Immature natural killer cell (primary cell): Measurements from ENCODE around the gene KLHL26. TPM values are rescaled to one million over a fixed set of nuclear protein-coding genes. Genes with fewer than 3 reads are reported as not detected.

Experiments
- DNase-seq, 3 donors: peaks; one replicate each; pipeline ENCODE4 v3.0.0; 2022; ENCODE audit warnings: mixed read lengths in 1 of 3
- H3K27ac Mint-ChIP-seq, 6 donors: one replicate each; pipeline ENCODE4 v1.8.0; 2020; ENCODE audit warnings: mixed read lengths in 6 of 6, mild to moderate bottlenecking in 5 of 6, inconsistent platforms in 4 of 6, moderate library complexity in 3 of 6
- H3K27me3 Mint-ChIP-seq, 3 donors: one replicate each; pipeline ENCODE4 v1.8.0; 2020 to 2021; ENCODE audit warnings: low read depth in 3 of 3, mild to moderate bottlenecking in 3 of 3, mixed read lengths in 3 of 3, moderate library complexity in 3 of 3, inconsistent platforms in 1 of 3
- H3K36me3 Mint-ChIP-seq, 3 donors: one replicate each; pipeline ENCODE4 v1.8.0; 2020; ENCODE audit warnings: mixed read lengths in 3 of 3, inconsistent platforms in 2 of 3, mild to moderate bottlenecking in 2 of 3
- H3K4me1 Mint-ChIP-seq, 2 donors: one replicate each; pipeline ENCODE4 v1.8.0; 2020; ENCODE audit warnings: inconsistent platforms in 2 of 2, mild to moderate bottlenecking in 2 of 2, mixed read lengths in 2 of 2, moderate library complexity in 1 of 2
- H3K4me3 Mint-ChIP-seq, 5 donors: one replicate each; pipeline ENCODE4 v1.8.0; 2020; ENCODE audit warnings: mild to moderate bottlenecking in 5 of 5, mixed read lengths in 5 of 5, inconsistent platforms in 3 of 5, moderate library complexity in 3 of 5
- H3K9me3 Mint-ChIP-seq, 6 donors: one replicate each; pipeline ENCODE4 v1.8.0; 2020; ENCODE audit warnings: mild to moderate bottlenecking in 6 of 6, mixed read lengths in 6 of 6, inconsistent platforms in 4 of 6, moderate library complexity in 3 of 6
- polyA plus RNA-seq, 3 donors: library from polyadenylated mRNA; unstranded; fragments of 300-500 nt; fragmentation: Illumina TruSeq; gene quantifications; one replicate each; pipeline ENCODE4 v1.2.3, GENCODE V29; 2021

The KLHL26 gene
- polyA plus RNA-seq, 3 donors from 2014 or later, result 1.6 to 4.8 (median 4.5) TPM

- Mint-ChIP-seq H3K27ac (no peak within 1 kb of the TSS), H3K27me3 (peaks cover 23 to 31% (median 27%) of the 10 kb centered on the region in 3 donors), H3K36me3 (no peaks in the 10 kb centered on the region), H3K4me3 (no peak within 1 kb of the TSS), H3K4me1 (peaks cover 5 to 8% of the 10 kb centered on the region in 2 donors), H3K9me3 (peaks cover 0 to 3% (median 0%) of the 10 kb centered on the region in 6 donors)
- DNase-seq, result no peak
Observed at GRCh38 chr19:18606281-18607225, 30.3 kb upstream of the KLHL26 start, which contains the start of gene CRLF1. Gene CRLF1 (minus strand): TSS chr19:18606799. CDS start chr19:18606656, 143 bp downstream.

DNA sequence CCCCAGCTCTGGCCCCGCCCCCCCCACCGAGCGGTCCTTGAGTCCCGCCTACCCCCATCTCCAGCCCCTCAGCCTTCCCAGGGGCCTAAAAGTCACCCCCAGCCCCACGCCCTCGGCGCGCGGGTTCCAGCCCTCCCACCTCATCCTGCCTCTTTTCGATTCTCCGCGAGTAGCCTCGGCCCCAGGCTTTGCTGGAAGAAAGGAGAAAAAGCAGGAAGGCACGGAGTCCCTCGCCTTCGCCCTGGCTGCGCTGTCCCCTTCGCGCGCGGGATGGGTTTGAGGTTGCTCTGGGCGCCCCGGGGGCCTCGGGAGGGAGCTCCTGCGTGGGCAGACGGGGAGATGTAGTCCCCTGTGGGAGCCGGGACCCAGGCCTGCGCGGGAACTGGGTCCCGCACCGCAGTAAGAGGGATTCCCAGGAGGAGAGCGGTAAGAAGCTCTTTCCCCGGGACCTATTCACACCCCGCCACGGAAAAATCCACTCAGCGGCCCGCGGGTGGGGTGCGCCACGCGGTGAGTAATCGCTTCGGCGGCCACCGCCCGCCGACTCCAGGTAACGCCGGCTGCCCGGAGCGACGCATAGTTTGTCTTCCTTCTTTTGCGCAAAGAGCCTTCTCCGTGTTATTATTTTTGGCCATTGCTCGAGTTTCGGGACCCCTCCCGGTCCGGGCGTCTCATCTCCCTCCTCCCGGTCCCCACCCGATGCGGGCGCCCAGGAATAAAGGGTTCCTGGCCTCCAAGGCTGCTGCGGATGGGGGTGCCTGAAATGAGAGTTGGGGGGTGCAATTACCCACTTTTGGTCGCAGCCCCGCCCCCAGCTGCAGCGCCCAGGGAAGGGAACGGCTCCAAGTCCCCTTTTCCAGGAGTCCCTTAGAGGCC lies 29.4 kb upstream of the KLHL26 start:
- H3K4me1 Mint-ChIP-seq, result peaks cover 5 to 14% of the 10 kb centered on the region in 2 donors
- H3K27me3 Mint-ChIP-seq, result peaks cover 25 to 28% (median 26%) of the 10 kb centered on the region in 3 donors
- no peak for DNase-seq
- H3K9me3 Mint-ChIP-seq, result peaks cover 0 to 3% (median 0%) of the 10 kb centered on the region in 6 donors
- no peak overlapping the region for H3K27ac Mint-ChIP-seq
- H3K4me3 Mint-ChIP-seq, result no peak overlapping the region
- no peaks in the 10 kb centered on the region for H3K36me3 Mint-ChIP-seq

GRCh38 chr19:18608102-18608804 lies 28.6 kb upstream of the KLHL26 start:
- H3K27me3 Mint-ChIP-seq, result peaks cover 19 to 24% (median 22%) of the 10 kb centered on the region in 3 donors
- H3K4me3 Mint-ChIP-seq, result peak overlapping the region in 1 of 5 donors; percentile 50
- H3K36me3 Mint-ChIP-seq, result no peaks in the 10 kb centered on the region
- no peak for DNase-seq
- H3K4me1 Mint-ChIP-seq, result peaks cover 5 to 17% of the 10 kb centered on the region in 2 donors
- no peaks in the 10 kb centered on the region for H3K9me3 Mint-ChIP-seq
- no peak overlapping the region for H3K27ac Mint-ChIP-seq

- peaks cover 19 to 28% (median 24%) of the 10 kb centered on the region in 3 donors for H3K27me3 Mint-ChIP-seq
- H3K9me3 Mint-ChIP-seq, result no peaks in the 10 kb centered on the region
- DNase-seq, result no peak
- H3K4me1 Mint-ChIP-seq, result peaks cover 5 to 17% of the 10 kb centered on the region in 2 donors
- H3K4me3 Mint-ChIP-seq, result peak overlapping the region in 2 of 5 donors; percentile 40 to 50
- H3K36me3 Mint-ChIP-seq, result no peaks in the 10 kb centered on the region
- no peak overlapping the region for H3K27ac Mint-ChIP-seq
Observed at GRCh38 chr19:18608805-18609716, 27.8 kb upstream of the KLHL26 start.

DNA sequence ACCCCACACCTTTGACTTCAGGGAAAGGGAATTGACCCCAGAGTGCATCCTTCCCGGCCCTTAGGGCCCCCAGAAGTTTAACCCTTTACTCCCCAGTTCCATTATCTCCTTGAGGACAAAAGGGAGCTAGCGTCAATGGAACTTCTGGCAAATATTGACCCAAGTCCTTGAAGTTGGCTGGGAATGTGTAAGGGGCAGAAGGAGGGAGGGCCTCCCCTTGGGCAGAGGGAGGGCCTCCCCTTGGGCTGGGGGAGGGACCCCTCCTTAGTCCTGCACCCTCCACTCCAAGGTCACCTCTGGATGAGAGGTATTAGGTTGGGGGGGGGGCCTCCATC lies 27.1 kb upstream of the KLHL26 start:
- H3K36me3 Mint-ChIP-seq, result no peaks in the 10 kb centered on the region
- no peak overlapping the region for H3K4me3 Mint-ChIP-seq
- H3K27ac Mint-ChIP-seq, result no peak overlapping the region
- no peak for DNase-seq
- peaks cover 22 to 33% (median 24%) of the 10 kb centered on the region in 3 donors for H3K27me3 Mint-ChIP-seq
- peaks cover 5 to 19% of the 10 kb centered on the region in 2 donors for H3K4me1 Mint-ChIP-seq
- no peaks in the 10 kb centered on the region for H3K9me3 Mint-ChIP-seq

- Mint-ChIP-seq H3K4me3 (no peak overlapping the region), H3K27ac (no peak overlapping the region), H3K9me3 (no peaks in the 10 kb centered on the region), H3K27me3 (peaks cover 20 to 33% (median 23%) of the 10 kb centered on the region in 3 donors), H3K36me3 (no peaks in the 10 kb centered on the region), H3K4me1 (peaks cover 5 to 19% of the 10 kb centered on the region in 2 donors)
- DNase-seq, result no peak
Observed at GRCh38 chr19:18610245-18610555, 26.6 kb upstream of the KLHL26 start.

DNA sequence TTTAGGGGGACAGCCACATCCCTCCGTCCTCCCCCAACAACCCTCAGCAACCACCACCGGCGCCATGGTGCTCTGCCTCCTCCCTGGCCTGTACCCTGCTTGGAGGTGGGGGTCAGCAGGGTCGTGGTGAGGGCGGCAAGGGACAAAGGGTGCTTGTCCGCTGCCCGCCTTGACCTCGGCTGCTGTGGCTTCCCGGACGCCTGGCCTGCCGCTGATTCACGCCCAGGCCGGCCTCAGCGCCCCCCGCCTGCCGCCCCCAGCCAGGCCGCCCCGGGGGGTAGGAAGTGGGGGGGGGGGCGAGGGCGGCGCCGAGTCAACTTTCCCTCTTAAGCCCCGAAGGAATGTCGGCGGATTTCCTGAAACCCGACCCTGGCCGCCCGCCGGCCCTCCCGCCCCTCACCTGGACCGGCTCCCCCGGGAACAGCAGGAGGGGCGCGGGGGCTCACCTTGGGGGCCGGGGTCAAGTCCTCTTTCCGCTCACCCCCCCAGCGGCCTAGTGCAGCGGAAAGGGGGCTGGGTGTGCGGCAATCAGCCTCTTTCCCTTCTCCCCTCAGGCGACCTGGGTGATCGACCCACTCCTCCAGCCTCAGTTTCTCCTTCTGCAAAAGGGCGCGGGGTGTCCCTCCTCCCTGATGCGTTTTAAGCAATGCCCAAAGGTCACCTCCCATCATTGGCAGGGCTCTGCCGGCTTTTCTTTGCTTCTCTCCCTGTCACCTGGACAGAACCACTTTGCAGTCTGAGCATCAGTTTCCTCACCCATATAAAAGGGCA lies 26.1 kb upstream of the KLHL26 start:
- Mint-ChIP-seq H3K27me3 (peaks cover 17 to 34% (median 22%) of the 10 kb centered on the region in 3 donors), H3K4me1 (peaks cover 5 to 15% of the 10 kb centered on the region in 2 donors), H3K27ac (no peak overlapping the region), H3K4me3 (peak overlapping the region in 3 of 5 donors; percentile 25 to 56 (median 35)), H3K9me3 (no peaks in the 10 kb centered on the region), H3K36me3 (no peaks in the 10 kb centered on the region)
- DNase-seq, result no peak

GRCh38 chr19:18611327-18612050 lies 25.3 kb upstream of the KLHL26 start:
- peaks cover 5 to 15% of the 10 kb centered on the region in 2 donors for H3K4me1 Mint-ChIP-seq
- no peaks in the 10 kb centered on the region for H3K36me3 Mint-ChIP-seq
- H3K9me3 Mint-ChIP-seq, result no peaks in the 10 kb centered on the region
- H3K27ac Mint-ChIP-seq, result no peak overlapping the region
- peaks cover 17 to 41% (median 22%) of the 10 kb centered on the region in 3 donors for H3K27me3 Mint-ChIP-seq
- DNase-seq, result no peak
- peak overlapping the region; percentile 25 to 73 (median 56) for H3K4me3 Mint-ChIP-seq

- no peaks in the 10 kb centered on the region for H3K36me3 Mint-ChIP-seq
- peak overlapping the region; percentile 40 to 77 (median 69) for H3K4me3 Mint-ChIP-seq
- H3K27me3 Mint-ChIP-seq, result peaks cover 17 to 43% (median 21%) of the 10 kb centered on the region in 3 donors
- no peaks in the 10 kb centered on the region for H3K9me3 Mint-ChIP-seq
- no peak for DNase-seq
- H3K4me1 Mint-ChIP-seq, result peaks cover 5 to 15% of the 10 kb centered on the region in 2 donors
- H3K27ac Mint-ChIP-seq, result no peak overlapping the region
Observed at GRCh38 chr19:18612051-18612771, 24.6 kb upstream of the KLHL26 start.

DNA sequence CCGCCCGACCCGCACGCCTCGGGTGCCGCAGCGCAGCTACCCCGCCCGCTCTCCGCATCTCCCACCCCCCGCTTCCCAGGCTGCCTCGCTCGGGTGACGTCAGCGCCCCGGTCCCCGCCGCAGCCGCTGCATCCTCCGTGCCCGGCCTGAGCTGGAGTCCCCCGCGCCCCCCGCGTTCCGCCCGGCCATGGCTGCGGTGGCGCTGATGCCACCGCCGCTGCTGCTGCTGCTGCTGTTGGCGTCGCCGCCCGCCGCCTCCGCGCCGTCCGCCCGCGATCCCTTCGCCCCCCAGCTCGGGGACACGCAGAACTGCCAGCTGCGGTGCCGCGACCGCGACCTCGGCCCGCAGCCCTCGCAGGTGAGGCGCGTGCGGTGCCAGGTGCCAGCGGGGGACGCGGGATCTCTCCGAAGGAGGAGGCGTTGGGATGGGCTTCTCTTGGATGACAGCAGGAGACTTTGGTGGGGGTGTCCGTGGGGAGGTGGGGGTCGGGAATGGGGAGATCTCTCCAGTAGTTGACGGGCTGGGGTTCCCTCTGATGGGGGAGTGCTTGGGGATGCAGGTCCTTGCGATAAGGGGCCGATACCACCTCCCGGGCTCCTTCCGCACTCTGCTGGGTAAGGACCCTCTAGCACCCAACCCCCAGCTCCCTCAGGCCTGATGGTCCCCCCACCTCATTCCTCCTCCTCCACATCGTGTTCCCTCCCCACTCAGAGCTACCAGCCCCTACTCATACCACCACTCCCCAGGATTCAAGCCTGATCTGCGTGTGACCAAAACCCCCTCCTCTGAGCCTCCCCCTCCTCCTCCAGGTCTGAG lies 23.8 kb upstream of the KLHL26 start, which contains the start of gene TMEM59L:
TSS of gene TMEM59L (plus strand) at position 99 of the 817 bp plus-strand sequence. CDS start at position 188, 89 bp downstream.
- H3K27ac Mint-ChIP-seq, result peak within 1 kb of the TSS in 1 of 6 donors; percentile 35
- no peaks in the 10 kb centered on the region for H3K9me3 Mint-ChIP-seq
- H3K36me3 Mint-ChIP-seq, result no peaks in the 10 kb centered on the region
- DNase-seq, result peak; percentile 34 to 40 (median 39)
- peak within 1 kb of the TSS; percentile 40 to 77 (median 69) for H3K4me3 Mint-ChIP-seq
- H3K4me1 Mint-ChIP-seq, result peaks cover 5 to 15% of the 10 kb centered on the region in 2 donors
- peaks cover 21 to 41% (median 28%) of the 10 kb centered on the region in 3 donors for H3K27me3 Mint-ChIP-seq
